HUDEP-2 (cell line): Measurements from ENCODE around the gene SMPD3.
A peak's percentile ranks its signal among the peaks of the same experiment; 100 is the strongest.

Experiments
- DNase-seq, 76 experiments: peaks; one replicate each; lab custom pipeline; 2025; ENCODE audit not compliant: unreplicated experiment in 76 of 76; lab: John Stamatoyannopoulos, UW

SMPD3 gene

GRCh38 chr16:68473358-68474070 lies 25.2 kb upstream of the SMPD3 start:
- no peak for DNase-seq

- DNase-seq = no peak
These were observed 24.3 kb upstream of the SMPD3 start for GRCh38 chr16:68472581-68472980.

- DNase-seq = peak in 7 of 76 experiments; percentile 1 to 23 (median 7)
These were observed 22.3 kb upstream of the SMPD3 start for GRCh38 chr16:68470461-68471150.

GRCh38 chr16:68469796-68470460 lies 21.6 kb upstream of the SMPD3 start:
- DNase-seq = no peak

- DNase-seq = no peak
These were observed 20.5 kb upstream of the SMPD3 start for GRCh38 chr16:68468842-68469241.

GRCh38 chr16:68466174-68466573 lies 17.9 kb upstream of the SMPD3 start:
- no peak for DNase-seq

- no peak for DNase-seq
These were observed 15.6 kb upstream of the SMPD3 start for GRCh38 chr16:68463904-68464303.

- DNase-seq = no peak
These were observed 11.8 kb upstream of the SMPD3 start for GRCh38 chr16:68460067-68460466.

GRCh38 chr16:68459457-68459856 lies 11.1 kb upstream of the SMPD3 start:
- DNase-seq = no peak

GRCh38 chr16:68458551-68458950 lies 10.2 kb upstream of the SMPD3 start:
- no peak for DNase-seq

- DNase-seq = no peak
These were observed 9.8 kb upstream of the SMPD3 start for GRCh38 chr16:68458101-68458500.

GRCh38 chr16:68455631-68456030 lies 7.3 kb upstream of the SMPD3 start:
- DNase-seq = no peak

GRCh38 chr16:68454920-68455435 lies 6.7 kb upstream of the SMPD3 start:
- DNase-seq = no peak

- DNase-seq = no peak
These were observed 5.5 kb upstream of the SMPD3 start for GRCh38 chr16:68453816-68454215.

GRCh38 chr16:68452176-68452575 lies 3.9 kb upstream of the SMPD3 start:
- no peak for DNase-seq

GRCh38 chr16:68451676-68452075 lies 3.4 kb upstream of the SMPD3 start:
- no peak for DNase-seq

- DNase-seq = no peak
These were observed 2.5 kb upstream of the SMPD3 start for GRCh38 chr16:68450741-68451255.

GRCh38 chr16:68447653-68448359 lies 502 bp downstream of the SMPD3 start:
- DNase-seq = peak in 3 of 76 experiments; percentile 35 to 52 (median 45)

- DNase-seq = no peak
These were observed 1.3 kb downstream of the SMPD3 start for GRCh38 chr16:68446681-68447652.
